ENCODE results near the gene CSDE1. TPM values are rescaled to one million over a fixed set of nuclear protein-coding genes. Genes with fewer than 3 reads are reported as not detected.
"Not testable (repeated sequence)": the region's sequence is repeated elsewhere in the genome, so short reads cannot be mapped to it uniquely, and the experiment has no call there.

CSDE1 gene
- total RNA-seq, 1 experiment from 2014 or later: 595 TPM

GRCh38 chr1:114803001-114803400 is 45.2 kb upstream of the CSDE1 start (continued):
- TF ChIP-seq E2F1 (CRISPR knock-in tag; IDR thresholded peaks at IDR 0.05) (no peak), CTCF (IDR thresholded peaks at IDR 0.05) (no peak), IRF1 (CRISPR knock-in tag; IDR thresholded peaks at IDR 0.05) (no peak), GTF2I (CRISPR knock-in tag; conservative IDR thresholded peaks at IDR 0.05) (no peak), E2F5 (CRISPR knock-in tag; IDR thresholded peaks at IDR 0.05) (no peak), TEAD4 (CRISPR knock-in tag; IDR thresholded peaks at IDR 0.05) (no peak), GRHL2 (CRISPR knock-in tag; IDR thresholded peaks at IDR 0.05; ENCODE audit: insufficient replicate concordance, severe bottlenecking) (no peak)

- TF ChIP-seq E2F5 (CRISPR knock-in tag; IDR thresholded peaks at IDR 0.05) (no peak), ZNF416 (CRISPR knock-in tag; IDR thresholded peaks at IDR 0.05) (no peak), ZNF671 (CRISPR knock-in tag; IDR thresholded peaks at IDR 0.05) (no peak), ZNF425 (CRISPR knock-in tag; conservative IDR thresholded peaks at IDR 0.05) (no peak)
- no peak overlapping the region for H3K4me3 Mint-ChIP-seq
- H3K36me3 Mint-ChIP-seq: peaks cover 3% of the 10 kb centered on the region; the same call in 1 of the 2 replicates
- ChIA-PET POLR2A (no interaction called here), CTCF (no interaction called here)
- H3K27me3 Mint-ChIP-seq (ENCODE audit: low read depth): peaks cover 34% of the 10 kb centered on the region
- peaks cover 14% of the 10 kb centered on the region for H3K9me3 Mint-ChIP-seq
- ATAC-seq (no peak), DNase-seq (ENCODE audit: low spot score) (no peak)
- no peak overlapping the region for H3K27ac Mint-ChIP-seq
- H3K4me1 Mint-ChIP-seq: no peaks in the 10 kb centered on the region
These were observed 36.3 kb upstream of the CSDE1 start for GRCh38 chr1:114794038-114794437.

GRCh38 chr1:114790581-114790980 is 32.8 kb upstream of the CSDE1 start:
- POLR2A ChIA-PET; H3K27ac Mint-ChIP-seq; ATAC-seq; DNase-seq (ENCODE audit: low spot score); H3K36me3 Mint-ChIP-seq; H3K4me3 Mint-ChIP-seq; H3K4me1 Mint-ChIP-seq; CTCF ChIA-PET: not testable (repeated sequence)
- peaks cover 42% of the 10 kb centered on the region for H3K27me3 Mint-ChIP-seq (ENCODE audit: low read depth)
- peaks cover 34% of the 10 kb centered on the region for H3K9me3 Mint-ChIP-seq

- CTCF ChIA-PET; H3K4me1 Mint-ChIP-seq; POLR2A ChIA-PET; H3K27ac Mint-ChIP-seq; H3K4me3 Mint-ChIP-seq; ATAC-seq; DNase-seq (ENCODE audit: low spot score); H3K36me3 Mint-ChIP-seq: not testable (repeated sequence)
- Mint-ChIP-seq H3K9me3 (peaks cover 32% of the 10 kb centered on the region), H3K27me3 (ENCODE audit: low read depth) (peaks cover 68% of the 10 kb centered on the region)
These were observed 28.7 kb upstream of the CSDE1 start for GRCh38 chr1:114786440-114786839.

Measured in WTC11 (cell line).